Sigmoid colon (tissue), 4 donors: ENCODE results near the gene ZFYVE28.

Source experiments
- CTCF ChIP-seq, 4 experiments: fragments of 450-650 bp in 3 of 4; fragments of 200-600 bp in 1 of 4; IDR thresholded peaks; one replicate each; pipeline ENCODE4 v1.5.1; 2016 to 2019; ENCODE audit warnings: antibody characterized with exemption in 4 of 4, mild to moderate bottlenecking in 3 of 4, moderate library complexity in 2 of 4
- EP300 ChIP-seq, 4 donors: sonication (generic); formaldehyde crosslinking; IDR thresholded peaks; one replicate each; pipeline ENCODE4 v1.6.1; 2017; ENCODE audit warnings: antibody characterized with exemption in 4 of 4
- POLR2A ChIP-seq, 2 donors: fragments of 450-650 bp; IDR thresholded peaks; one replicate each; pipeline ENCODE4 v1.6.1; 2016; ENCODE audit warnings: antibody characterized with exemption in 2 of 2, mild to moderate bottlenecking in 2 of 2, moderate library complexity in 2 of 2
- POLR2AphosphoS5 ChIP-seq, 4 donors: sonication (generic); formaldehyde crosslinking; IDR thresholded peaks; one replicate each; pipeline ENCODE4 v1.6.1; 2017; ENCODE audit warnings: antibody characterized with exemption in 4 of 4

- no peak for TF ChIP-seq CTCF (IDR thresholded peaks at IDR 0.05)
- no peak for TF ChIP-seq POLR2A (IDR thresholded peaks at IDR 0.05)
- TF ChIP-seq EP300 (IDR thresholded peaks at IDR 0.05), result no peak
- no peak for TF ChIP-seq POLR2AphosphoS5 (IDR thresholded peaks at IDR 0.05)
Measured at GRCh38 chr4:2264481-2265041, 153.9 kb downstream of the ZFYVE28 start.
